Type B pancreatic cell (in vitro differentiated cells): ENCODE data around the gene ULK4. TPM values are rescaled to one million over a fixed set of nuclear protein-coding genes. Genes with fewer than 3 reads are reported as not detected.
"Not testable (repeated sequence)": the region's sequence is repeated elsewhere in the genome, so short reads cannot be mapped to it uniquely, and the experiment has no call there.

Experiments
- DNase-seq: peaks from one replicate; pipeline ENCODE4 v3.0.0; 2021; ENCODE audit warnings: mixed read lengths; ENCODE audit not compliant: unreplicated experiment; ENCODE audit errors: extremely low spot score
- H3K27ac Mint-ChIP-seq: 2 replicates; pipeline ENCODE4 v1.8.0; 2021; ENCODE audit warnings: mild to moderate bottlenecking, mixed read lengths
- H3K27me3 Mint-ChIP-seq: 2 replicates; pipeline ENCODE4 v1.8.0; 2021; ENCODE audit warnings: mixed read lengths
- H3K36me3 Mint-ChIP-seq: 2 replicates; pipeline ENCODE4 v1.8.0; 2021; ENCODE audit warnings: mixed read lengths
- H3K4me1 Mint-ChIP-seq: one replicate; pipeline ENCODE4 v1.8.0; 2021; ENCODE audit warnings: mixed read lengths; ENCODE audit not compliant: unreplicated experiment
- H3K4me3 Mint-ChIP-seq: 2 replicates; pipeline ENCODE4 v1.8.0; 2021; ENCODE audit warnings: mild to moderate bottlenecking, mixed read lengths
- H3K9me3 Mint-ChIP-seq: 2 replicates; pipeline ENCODE4 v1.8.0; 2021; ENCODE audit warnings: mixed read lengths
- total RNA-seq: library from RNA; stranded (reverse); gene quantifications from 2 replicates; pipeline ENCODE4 v1.2.1, GENCODE V29; 2021; ENCODE audit warnings: low replicate concordance
- TF ChIP-seq, protein P1 (sequence below): fragments of 200-600 bp; sonication (generic); conservative IDR thresholded peaks from 2 replicates; pipeline ENCODE4 v1.5.0; 2021; ENCODE audit warnings: antibody characterized with exemption, mild to moderate bottlenecking

Gene ULK4
- total RNA-seq, 1 donor from 2014 or later, result 10.7 TPM

DNA sequence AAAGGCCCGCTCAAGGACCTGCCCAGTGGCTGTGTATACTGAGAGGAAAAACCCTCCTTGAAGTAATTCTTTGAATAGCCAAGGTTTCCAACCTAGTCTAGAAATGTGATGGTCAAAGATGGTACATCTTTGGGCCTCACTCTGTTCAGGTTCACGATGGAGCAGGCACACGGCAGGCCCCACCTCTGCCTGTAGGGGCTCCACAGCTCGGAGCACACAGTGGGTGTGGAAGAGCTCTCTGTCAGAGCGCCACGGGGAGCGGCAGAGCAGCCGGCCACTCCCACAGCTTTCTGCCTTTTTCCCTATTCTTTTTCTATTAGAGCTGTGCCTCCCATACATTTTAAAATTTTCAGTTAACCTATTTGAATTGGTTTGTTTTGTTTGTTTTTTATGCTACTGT is 673.1 kb downstream of the ULK4 start:
- Mint-ChIP-seq H3K4me1 (peaks cover 25% of the 10 kb centered on the region), H3K9me3 (no peaks in the 10 kb centered on the region), H3K27me3 (no peaks in the 10 kb centered on the region), H3K4me3 (no peak overlapping the region), H3K27ac (no peak overlapping the region), H3K36me3 (peaks cover 5% of the 10 kb centered on the region)
- DNase-seq, result no peak
- TF ChIP-seq, protein P1, sequence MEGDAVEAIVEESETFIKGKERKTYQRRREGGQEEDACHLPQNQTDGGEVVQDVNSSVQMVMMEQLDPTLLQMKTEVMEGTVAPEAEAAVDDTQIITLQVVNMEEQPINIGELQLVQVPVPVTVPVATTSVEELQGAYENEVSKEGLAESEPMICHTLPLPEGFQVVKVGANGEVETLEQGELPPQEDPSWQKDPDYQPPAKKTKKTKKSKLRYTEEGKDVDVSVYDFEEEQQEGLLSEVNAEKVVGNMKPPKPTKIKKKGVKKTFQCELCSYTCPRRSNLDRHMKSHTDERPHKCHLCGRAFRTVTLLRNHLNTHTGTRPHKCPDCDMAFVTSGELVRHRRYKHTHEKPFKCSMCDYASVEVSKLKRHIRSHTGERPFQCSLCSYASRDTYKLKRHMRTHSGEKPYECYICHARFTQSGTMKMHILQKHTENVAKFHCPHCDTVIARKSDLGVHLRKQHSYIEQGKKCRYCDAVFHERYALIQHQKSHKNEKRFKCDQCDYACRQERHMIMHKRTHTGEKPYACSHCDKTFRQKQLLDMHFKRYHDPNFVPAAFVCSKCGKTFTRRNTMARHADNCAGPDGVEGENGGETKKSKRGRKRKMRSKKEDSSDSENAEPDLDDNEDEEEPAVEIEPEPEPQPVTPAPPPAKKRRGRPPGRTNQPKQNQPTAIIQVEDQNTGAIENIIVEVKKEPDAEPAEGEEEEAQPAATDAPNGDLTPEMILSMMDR, result no peak

DNA sequence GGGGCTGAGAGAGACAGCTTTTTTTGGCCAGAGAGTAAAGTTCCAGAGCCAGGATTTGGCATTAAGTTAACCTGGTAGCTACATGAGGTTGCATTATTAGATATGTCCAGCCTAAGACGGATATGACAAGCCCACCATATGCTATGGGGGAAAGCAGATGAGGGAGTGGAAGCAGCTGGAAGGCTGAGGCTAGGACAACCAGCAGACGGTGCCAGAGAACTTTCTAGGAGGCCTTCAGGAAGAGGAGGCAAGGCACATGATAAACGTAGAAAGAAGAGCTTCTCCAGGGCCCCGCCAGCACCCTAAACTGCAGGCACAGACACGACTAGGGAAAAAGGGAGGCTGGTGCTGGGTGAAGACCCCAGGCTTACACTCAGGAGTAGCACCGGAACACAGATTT is 675.6 kb downstream of the ULK4 start:
- H3K36me3 Mint-ChIP-seq, result peaks cover 5% of the 10 kb centered on the region
- TF ChIP-seq, protein P1, result no peak
- H3K27ac Mint-ChIP-seq, result no peak overlapping the region
- no peaks in the 10 kb centered on the region for H3K27me3 Mint-ChIP-seq
- H3K4me1 Mint-ChIP-seq, result peaks cover 16% of the 10 kb centered on the region
- H3K4me3 Mint-ChIP-seq, result no peak overlapping the region
- no peak for DNase-seq
- no peaks in the 10 kb centered on the region for H3K9me3 Mint-ChIP-seq

DNA sequence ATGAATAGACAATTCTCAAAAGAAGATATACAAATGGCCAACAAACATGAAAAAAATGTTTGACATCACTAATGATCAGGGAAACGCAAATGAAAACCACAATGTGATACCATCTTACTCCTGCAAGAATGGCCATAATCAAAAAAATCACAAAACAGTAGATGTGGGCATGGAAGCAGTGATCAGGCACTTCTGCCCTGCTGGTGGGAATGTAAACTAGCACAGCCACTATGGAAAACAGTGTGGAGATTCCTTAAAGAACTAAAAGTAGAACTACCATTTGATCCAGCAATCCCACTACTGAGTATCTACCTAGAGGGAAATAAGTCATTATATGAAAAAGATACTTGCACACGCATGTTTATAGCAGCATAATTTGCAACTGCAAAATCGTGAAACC is 677.0 kb downstream of the ULK4 start:
- not testable (repeated sequence) for DNase-seq, H3K27ac Mint-ChIP-seq, H3K4me1 Mint-ChIP-seq, H3K36me3 Mint-ChIP-seq, H3K27me3 Mint-ChIP-seq, H3K4me3 Mint-ChIP-seq, H3K9me3 Mint-ChIP-seq
- TF ChIP-seq, protein P1, result peak; percentile 19

DNA sequence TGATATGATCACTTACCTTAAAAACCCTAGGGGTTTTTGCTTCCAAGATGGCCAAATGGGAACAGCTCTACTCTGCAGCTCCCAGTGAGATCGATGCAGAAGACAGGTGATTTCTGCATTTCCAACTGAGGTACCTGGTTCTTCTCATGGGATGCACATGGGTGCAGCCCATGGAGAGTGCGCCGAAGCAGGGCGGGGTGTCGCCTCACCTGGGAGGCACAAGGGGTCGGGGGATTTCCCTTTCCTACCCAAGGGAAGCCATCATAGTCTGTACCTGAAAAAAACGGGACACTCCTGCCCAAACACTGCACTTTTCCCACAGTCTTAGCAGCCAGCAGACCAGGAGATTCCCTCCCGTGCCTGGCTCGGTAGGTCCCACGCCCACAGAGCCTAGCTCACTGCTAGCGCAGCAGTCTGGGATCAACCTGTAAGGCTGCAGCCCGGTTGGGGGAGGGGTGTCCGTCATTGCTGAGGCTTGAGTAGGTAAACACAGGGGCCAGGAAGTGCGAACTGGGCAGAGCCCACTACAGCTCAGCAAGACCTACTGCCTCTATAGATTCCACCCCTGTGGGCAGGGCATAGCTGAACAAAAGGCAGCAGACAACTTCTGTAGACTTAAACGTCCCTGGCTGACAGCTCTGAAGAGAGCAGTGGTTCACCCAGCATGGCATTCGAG is 684.0 kb downstream of the ULK4 start:
- peaks cover 5% of the 10 kb centered on the region for H3K9me3 Mint-ChIP-seq
- H3K4me1 Mint-ChIP-seq, result no peaks in the 10 kb centered on the region
- no peak overlapping the region for H3K27ac Mint-ChIP-seq
- DNase-seq, result no peak
- H3K27me3 Mint-ChIP-seq, result no peaks in the 10 kb centered on the region
- no peak overlapping the region for H3K4me3 Mint-ChIP-seq
- TF ChIP-seq, protein P1, result no peak
- no peaks in the 10 kb centered on the region for H3K36me3 Mint-ChIP-seq

DNA sequence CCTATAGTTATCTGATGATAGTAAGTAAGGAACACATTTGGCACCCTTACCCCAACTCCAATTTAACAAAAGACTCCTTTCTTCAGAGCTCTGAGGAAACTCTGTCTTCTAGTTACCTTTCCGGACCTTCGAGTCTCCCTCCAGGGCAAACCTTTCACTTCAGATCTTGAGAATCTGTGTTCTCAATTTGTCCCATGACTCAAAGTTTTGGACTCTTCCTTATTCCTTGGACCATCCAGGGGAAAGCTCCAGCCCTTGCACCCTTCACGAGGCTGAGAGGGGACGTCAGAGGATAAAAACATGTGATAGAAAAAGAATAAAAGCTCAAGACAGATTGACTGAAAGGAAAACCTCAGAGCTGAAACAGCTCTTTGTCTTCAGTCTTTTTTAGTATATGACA is 685.7 kb downstream of the ULK4 start:
- Mint-ChIP-seq H3K27me3 (no peaks in the 10 kb centered on the region), H3K4me1 (no peaks in the 10 kb centered on the region), H3K27ac (no peak overlapping the region), H3K4me3 (no peak overlapping the region), H3K36me3 (no peaks in the 10 kb centered on the region), H3K9me3 (peaks cover 5% of the 10 kb centered on the region)
- no peak for DNase-seq
- TF ChIP-seq, protein P1, result no peak
